ENCODE results near the gene CST9L. TPM values are rescaled to one million over a fixed set of nuclear protein-coding genes. Genes with fewer than 3 reads are reported as not detected.

The CST9L gene
- polyA plus RNA-seq, 2 of the 4 experiments (the other 2 are of a cell fraction) = not detected

- ATAC-seq (no peak), FAIRE-seq (no peak), DNase-seq (ENCODE audit: low read depth in 1 of 2, low spot score in 1 of 2) (no peak)
- Histone ChIP-seq H3K4me1 (no peaks in the 10 kb centered on the region), H3K4me3 (no peak overlapping the region), H3K9me3 (no peaks in the 10 kb centered on the region), H3K4me2 (no peak overlapping the region), H3K27ac (no peak overlapping the region)
- TF ChIP-seq NR3C1 (IDR thresholded peaks at IDR 0.05) (no peak), HOXB5 (CRISPR knock-in tag; IDR thresholded peaks at IDR 0.05) (no peak), ZFP36 (IDR thresholded peaks at IDR 0.05; ENCODE audit: borderline replicate concordance, partially characterized antibody) (no peak), TP53 (CRISPR knock-in tag; IDR thresholded peaks at IDR 0.05) (no peak), KDM1A (IDR thresholded peaks at IDR 0.05; ENCODE audit: low read depth) (no peak), POLR2A (IDR thresholded peaks at IDR 0.05; ENCODE audit: low read length) (no peak), MYC (IDR thresholded peaks at IDR 0.05; ENCODE audit: borderline replicate concordance, low read length) (no peak), CTCF (IDR thresholded peaks at IDR 0.05) (no peak), EHMT2 (IDR thresholded peaks at IDR 0.05; ENCODE audit: low read depth) (no peak)
- ChIA-PET CTCF (no interaction called here), POLR2A (no interaction called here)
Measured at GRCh38 chr20:23551786-23552185, 16.5 kb downstream of the CST9L start.

- FAIRE-seq = no peak
- DNase-seq (ENCODE audit: low read depth in 1 of 2, low spot score in 1 of 2) = no peak
- no peaks in the 10 kb centered on the region for H3K9me3 ChIP-seq
- H3K4me3 ChIP-seq = no peak overlapping the region
- no peak overlapping the region for H3K27ac ChIP-seq
- ATAC-seq = no peak
- TF ChIP-seq KDM1A (IDR thresholded peaks at IDR 0.05; ENCODE audit: low read depth) = no peak
- POLR2A ChIA-PET = no interaction called here
- H3K4me1 ChIP-seq = no peaks in the 10 kb centered on the region
- CTCF ChIA-PET = no interaction called here
- H3K4me2 ChIP-seq = no peak overlapping the region
Measured at GRCh38 chr20:23551383-23551782, 16.9 kb downstream of the CST9L start.

GRCh38 chr20:23550227-23550626, 18.1 kb downstream of the CST9L start:
- H3K4me2 ChIP-seq = no peak overlapping the region
- POLR2A ChIA-PET = no interaction called here
- FAIRE-seq (no peak), ATAC-seq (no peak), DNase-seq (ENCODE audit: low read depth in 1 of 2, low spot score in 1 of 2) (no peak)
- no peak overlapping the region for H3K27ac ChIP-seq
- H3K4me1 ChIP-seq = no peaks in the 10 kb centered on the region
- CTCF ChIA-PET = interaction anchor here (1.0 kb wide), 1 partner anchor 57 kb away, joined by 3 read pairs; no protein-coding TSS in a partner anchor
- H3K4me3 ChIP-seq = no peak overlapping the region
- no peaks in the 10 kb centered on the region for H3K9me3 ChIP-seq
- WGBS (ENCODE audit: missing lambda C conversion rate) = 13% methylated on average over 4 of the region's 4 CpGs
- TF ChIP-seq CTCF (IDR thresholded peaks at IDR 0.05) (no peak), SMC3 (IDR thresholded peaks at IDR 0.05) (no peak), GATA3 (IDR thresholded peaks at IDR 0.05; ENCODE audit: borderline replicate concordance) (no peak)

- Histone ChIP-seq H3K4me3 (no peak overlapping the region), H3K4me1 (no peaks in the 10 kb centered on the region), H3K9me3 (no peaks in the 10 kb centered on the region), H3K4me2 (no peak overlapping the region), H3K27ac (no peak overlapping the region)
- 9% methylated on average over 5 of the region's 5 CpGs for WGBS (ENCODE audit: missing lambda C conversion rate)
- ATAC-seq (no peak), DNase-seq (ENCODE audit: low read depth in 1 of 2, low spot score in 1 of 2) (no peak), FAIRE-seq (no peak)
- ChIA-PET CTCF (no interaction called here), POLR2A (no interaction called here)
- TF ChIP-seq MYC (IDR thresholded peaks at IDR 0.05; ENCODE audit: borderline replicate concordance, low read length) (no peak), CBX8 (IDR thresholded peaks at IDR 0.05) (no peak), JUN (IDR thresholded peaks at IDR 0.05) (no peak), KDM1A (IDR thresholded peaks at IDR 0.05; ENCODE audit: low read depth) (no peak), TFCP2L1 (CRISPR knock-in tag; IDR thresholded peaks at IDR 0.05) (no peak), FOSL2 (IDR thresholded peaks at IDR 0.05) (no peak), FOSL2 (CRISPR knock-in tag; IDR thresholded peaks at IDR 0.05) (no peak), MAZ (IDR thresholded peaks at IDR 0.05; ENCODE audit: borderline replicate concordance, low read depth, low read length) (no peak), MAX (IDR thresholded peaks at IDR 0.05) (no peak), ELK1 (IDR thresholded peaks at IDR 0.05; ENCODE audit: low read depth, low read length) (no peak), EHMT2 (IDR thresholded peaks at IDR 0.05; ENCODE audit: low read depth) (no peak), FOSB (CRISPR knock-in tag; IDR thresholded peaks at IDR 0.05) (no peak), TP53 (CRISPR knock-in tag; IDR thresholded peaks at IDR 0.05) (no peak), HEYL (CRISPR knock-in tag; IDR thresholded peaks at IDR 0.05) (no peak)
Measured at GRCh38 chr20:23548408-23548807, 19.9 kb downstream of the CST9L start.

All from A549 (cell line).